NCI-H2081 treated with DMSO at 0.1 percent for 48 hours (cell line): Measurements from ENCODE around the gene TUBB4B.

Source experiments
- DNase-seq: peaks from one replicate; lab custom pipeline; 2025; lab: John Stamatoyannopoulos, UW

Gene TUBB4B

GRCh38 chr9:137225699-137226331 lies 15.3 kb upstream of the TUBB4B start:
- DNase-seq: no peak

GRCh38 chr9:137226338-137227053 lies 14.6 kb upstream of the TUBB4B start:
- no peak for DNase-seq

GRCh38 chr9:137227054-137227852 lies 13.8 kb upstream of the TUBB4B start, which contains the start of gene RNF224:
TSS of gene RNF224 (plus strand) at chr9:137227502. CDS start at chr9:137228336, 834 bp downstream.
- no peak for DNase-seq

DNA sequence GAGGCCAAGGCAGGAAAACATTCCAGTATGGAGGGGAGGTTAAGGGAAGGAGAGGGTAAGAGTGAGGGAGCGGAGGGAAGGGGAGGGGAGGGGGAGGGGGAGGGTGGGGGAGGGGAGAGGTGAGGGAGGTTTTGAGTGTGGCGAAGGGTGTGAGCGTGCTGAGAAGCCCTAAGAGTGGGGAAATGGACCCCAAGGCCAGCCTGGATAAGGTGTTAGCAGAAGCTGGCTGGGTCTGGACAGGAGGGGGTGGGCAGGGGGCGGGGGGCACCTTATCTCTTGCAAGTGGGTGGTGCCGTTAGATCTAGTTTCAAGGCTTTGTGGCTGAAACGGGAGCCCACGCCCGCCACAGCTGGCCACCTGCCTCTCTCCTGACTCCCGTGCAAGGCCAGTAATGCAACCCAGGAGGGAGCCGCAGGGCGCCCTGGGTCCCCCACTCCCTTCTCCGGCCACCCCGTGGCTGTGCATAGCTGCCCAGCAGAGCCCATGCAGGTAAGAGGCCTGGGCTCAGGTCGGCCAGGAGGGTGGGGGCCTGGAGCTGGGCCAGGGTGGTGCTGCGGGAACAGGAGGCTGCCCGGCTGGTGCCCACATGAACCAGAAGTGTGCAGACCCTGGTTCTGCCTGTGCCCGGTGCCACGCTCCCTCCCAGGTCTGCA lies 13.1 kb upstream of the TUBB4B start:
- DNase-seq: no peak

DNA sequence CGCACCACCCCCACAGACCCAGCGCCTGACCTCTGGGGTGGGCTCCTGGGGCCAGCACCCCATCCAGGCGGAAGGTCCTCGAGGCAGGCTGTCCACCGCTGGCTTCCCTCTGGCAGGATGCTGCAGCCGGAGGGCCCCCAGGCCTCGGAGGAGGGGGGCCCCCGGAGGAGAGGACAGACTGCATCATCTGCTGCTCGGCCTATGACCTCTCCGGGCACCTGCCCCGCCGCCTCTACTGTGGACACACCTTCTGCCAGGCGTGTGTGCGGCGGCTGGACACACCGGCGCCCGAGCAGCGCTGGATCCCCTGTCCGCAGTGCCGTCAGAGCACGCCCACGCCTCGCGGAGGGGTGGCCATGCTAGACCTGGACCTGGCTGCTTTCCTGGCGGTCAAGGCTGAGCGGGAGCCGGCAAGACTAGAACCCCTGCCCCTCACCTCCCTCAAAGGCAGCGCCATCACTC lies 12.6 kb upstream of the TUBB4B start:
- DNase-seq: no peak

- no peak for DNase-seq
These were observed 11.9 kb upstream of the TUBB4B start for GRCh38 chr9:137228968-137229896.

- no peak for DNase-seq
These were observed 11.0 kb upstream of the TUBB4B start for GRCh38 chr9:137229903-137230704.

DNA sequence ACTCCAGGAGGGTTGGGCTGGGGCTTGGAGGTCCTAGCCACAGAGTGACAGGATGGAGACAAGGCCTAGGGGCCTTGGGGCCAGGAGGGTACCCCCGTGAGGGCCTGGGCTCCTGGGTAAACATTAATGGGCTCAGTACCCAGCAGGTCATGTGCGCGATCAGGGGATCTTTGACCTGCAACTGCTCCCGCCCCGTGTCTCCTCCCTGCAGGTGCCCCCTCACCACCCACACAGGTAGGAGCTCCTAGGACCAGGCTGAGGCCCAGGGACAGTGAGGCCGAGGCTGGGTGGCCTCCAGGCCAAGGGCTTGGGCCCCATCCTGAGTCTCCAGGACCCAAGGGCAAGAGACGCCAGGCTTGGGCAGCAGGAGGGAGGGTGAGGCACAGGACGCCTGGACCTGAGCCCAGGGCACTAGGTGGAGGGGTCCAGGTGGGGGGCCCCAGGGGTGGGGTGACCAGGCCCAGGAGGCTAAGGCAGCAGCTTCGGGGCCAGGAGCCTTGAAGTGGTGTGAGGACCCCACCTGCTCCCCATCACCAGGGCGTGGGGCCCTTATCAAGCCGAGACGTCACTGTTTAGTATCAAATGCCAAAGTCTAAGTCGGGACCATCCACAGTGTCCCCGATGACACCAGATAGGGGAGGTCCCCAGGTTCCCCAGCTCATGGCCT lies 10.2 kb upstream of the TUBB4B start, which contains the start of gene SLC34A3:
Gene SLC34A3, plus strand, starts transcription at position 197 of the 667 bp plus-strand sequence. CDS start 802 bp downstream, outside the sequence.
- DNase-seq: no peak

DNA sequence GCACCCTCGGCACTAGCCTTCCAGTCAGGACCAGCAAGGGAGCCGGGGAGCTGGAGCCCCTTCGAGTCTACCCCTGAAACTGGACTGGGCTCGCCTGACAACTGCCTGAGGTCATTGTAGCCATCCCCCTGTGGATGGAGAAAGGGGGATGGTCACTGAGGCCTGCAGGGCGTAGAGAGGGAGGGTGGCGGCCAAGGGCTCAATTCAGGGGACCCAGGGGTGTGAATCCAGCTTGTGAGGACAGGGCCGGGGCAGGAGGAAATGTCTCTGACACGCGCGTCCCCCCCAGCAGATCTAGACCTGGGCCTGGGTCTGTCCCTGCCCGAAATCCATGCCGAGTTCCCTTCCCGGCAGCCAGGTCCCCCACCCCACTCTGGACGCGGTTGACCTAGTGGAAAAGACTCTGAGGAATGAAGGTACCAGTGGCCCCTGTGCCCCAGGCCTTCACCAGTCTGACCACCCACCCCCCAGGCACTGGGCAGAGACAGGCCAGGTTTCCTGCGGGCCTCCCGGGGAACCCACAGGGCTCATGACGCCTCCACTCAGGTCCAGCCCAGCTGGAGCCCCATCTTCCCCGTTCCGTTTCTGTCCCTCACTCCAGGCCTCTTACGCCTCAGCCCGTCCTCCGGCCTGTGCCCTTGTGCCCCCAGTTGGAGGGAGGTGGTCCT lies 9.6 kb upstream of the TUBB4B start:
- DNase-seq: no peak

GRCh38 chr9:137232101-137232500 lies 9.0 kb upstream of the TUBB4B start:
- no peak for DNase-seq

DNA sequence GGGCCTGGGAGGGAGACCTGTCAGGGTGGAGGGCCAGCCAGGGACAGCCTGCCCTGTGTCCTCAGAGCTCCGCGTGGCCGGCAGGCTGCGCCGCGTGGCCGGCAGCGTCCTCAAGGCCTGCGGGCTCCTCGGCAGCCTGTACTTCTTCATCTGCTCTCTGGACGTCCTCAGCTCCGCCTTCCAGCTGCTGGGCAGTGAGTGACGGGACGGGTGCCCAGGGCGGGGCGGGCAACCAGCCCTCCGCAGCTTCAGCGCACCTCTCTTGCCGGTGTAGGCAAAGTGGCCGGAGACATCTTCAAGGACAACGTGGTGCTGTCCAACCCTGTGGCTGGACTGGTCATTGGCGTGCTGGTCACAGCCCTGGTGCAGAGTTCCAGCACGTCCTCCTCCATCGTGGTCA lies 8.6 kb upstream of the TUBB4B start:
- no peak for DNase-seq

DNA sequence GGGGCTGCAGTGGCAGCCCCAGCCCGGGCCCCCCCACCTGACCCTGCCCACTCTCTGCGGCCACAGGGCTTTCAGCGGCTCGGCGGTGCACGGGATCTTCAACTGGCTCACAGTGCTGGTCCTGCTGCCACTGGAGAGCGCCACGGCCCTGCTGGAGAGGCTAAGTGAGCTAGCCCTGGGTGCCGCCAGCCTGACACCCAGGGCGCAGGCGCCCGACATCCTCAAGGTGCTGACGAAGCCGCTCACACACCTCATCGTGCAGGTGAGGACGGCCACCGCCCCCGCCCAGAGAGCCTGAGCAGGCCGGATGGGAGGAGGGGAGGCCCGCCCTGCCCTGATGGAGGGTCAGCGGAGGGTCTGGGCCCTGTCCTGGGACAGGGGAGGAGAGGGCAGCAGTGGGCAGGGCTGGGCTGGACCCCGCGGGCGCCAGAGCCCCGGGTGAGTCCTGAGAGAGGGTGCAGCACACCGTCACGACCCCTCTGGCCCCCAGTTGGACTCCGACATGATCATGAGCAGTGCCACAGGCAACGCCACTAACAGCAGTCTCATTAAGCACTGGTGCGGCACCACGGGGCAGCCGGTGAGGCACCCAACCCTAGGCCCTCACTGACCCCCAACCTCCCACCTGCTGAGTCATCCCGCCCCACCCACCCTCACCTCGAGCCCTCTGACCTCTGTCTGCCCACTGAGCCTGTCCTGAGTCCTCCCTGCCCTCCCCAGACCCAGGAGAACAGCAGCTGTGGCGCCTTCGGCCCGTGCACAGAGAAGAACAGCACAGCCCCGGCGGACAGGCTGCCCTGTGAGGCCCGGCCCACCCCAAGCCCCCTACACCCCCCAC lies 7.7 kb upstream of the TUBB4B start:
- DNase-seq: no peak

DNA sequence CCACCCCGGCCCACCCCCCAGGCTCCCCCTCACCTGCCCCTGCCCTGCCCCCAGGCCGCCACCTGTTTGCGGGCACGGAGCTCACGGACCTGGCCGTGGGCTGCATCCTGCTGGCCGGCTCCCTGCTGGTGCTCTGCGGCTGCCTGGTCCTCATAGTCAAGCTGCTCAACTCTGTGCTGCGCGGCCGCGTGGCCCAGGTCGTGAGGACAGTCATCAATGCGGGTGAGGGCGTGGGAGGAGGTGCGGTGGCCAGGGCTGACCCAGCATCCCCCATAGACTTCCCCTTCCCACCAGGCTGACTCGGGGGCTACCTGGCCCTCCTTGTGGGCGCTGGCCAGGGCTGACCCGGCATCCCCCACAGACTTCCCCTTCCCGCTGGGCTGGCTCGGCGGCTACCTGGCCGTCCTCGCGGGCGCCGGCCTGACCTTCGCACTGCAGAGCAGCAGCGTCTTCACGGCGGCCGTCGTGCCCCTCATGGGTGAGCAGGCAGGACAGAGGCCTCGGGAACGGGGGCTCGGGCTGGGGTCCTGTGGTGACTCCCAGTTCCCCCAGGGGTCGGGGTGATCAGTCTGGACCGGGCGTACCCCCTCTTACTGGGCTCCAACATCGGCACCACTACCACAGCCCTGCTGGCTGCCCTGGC lies 6.9 kb upstream of the TUBB4B start:
- no peak for DNase-seq

GRCh38 chr9:137234758-137235423 lies 6.2 kb upstream of the TUBB4B start:
- no peak for DNase-seq

- no peak for DNase-seq
These were observed 5.5 kb upstream of the TUBB4B start for GRCh38 chr9:137235424-137236237.
